Measurements from ENCODE around the gene KDM6B. TPM values are rescaled to one million over a fixed set of nuclear protein-coding genes. Genes with fewer than 3 reads are reported as not detected.
A peak's percentile ranks its signal among the peaks of the same experiment; 100 is the strongest.

Gene KDM6B
- total RNA-seq, 2 donors from 2014 or later, result 12.7 to 30.2 TPM

DNA sequence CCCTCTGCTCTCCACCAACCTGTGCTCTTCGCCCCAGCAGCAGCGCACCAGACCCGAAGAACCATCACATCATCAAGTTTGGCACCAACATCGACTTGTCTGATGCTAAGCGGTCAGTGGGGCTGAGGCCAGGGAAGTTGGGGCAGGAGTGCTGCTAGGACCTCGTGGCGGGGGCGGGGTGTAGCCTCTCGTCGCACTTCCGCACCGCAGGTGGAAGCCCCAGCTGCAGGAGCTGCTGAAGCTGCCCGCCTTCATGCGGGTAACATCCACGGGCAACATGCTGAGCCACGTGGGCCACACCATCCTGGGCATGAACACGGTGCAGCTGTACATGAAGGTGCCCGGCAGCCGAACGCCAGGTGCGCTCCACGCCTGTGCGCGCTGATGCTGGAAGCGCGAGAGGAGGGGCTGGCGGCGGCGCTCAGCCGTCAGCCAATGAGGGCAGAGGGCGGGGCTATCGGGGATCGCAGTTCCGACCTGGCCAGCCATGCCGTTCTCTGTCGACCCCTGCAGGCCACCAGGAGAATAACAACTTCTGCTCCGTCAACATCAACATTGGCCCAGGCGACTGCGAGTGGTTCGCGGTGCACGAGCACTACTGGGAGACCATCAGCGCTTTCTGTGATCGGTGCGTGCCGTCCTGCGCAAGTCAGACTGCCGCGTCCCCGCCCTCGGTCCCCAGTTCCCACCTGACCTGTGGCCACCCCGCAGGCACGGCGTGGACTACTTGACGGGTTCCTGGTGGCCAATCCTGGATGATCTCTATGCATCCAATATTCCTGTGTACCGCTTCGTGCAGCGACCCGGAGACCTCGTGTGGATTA is 17.6 kb downstream of the KDM6B start:
- peaks cover 17 to 31% of the 10 kb centered on the region in 2 donors for H3K36me3 ChIP-seq
- H3K27ac ChIP-seq, result peak overlapping the region; percentile 27 to 43
- H3K4me1 ChIP-seq (replicated peaks), result peaks cover 5% of the 10 kb centered on the region
- peak; percentile 90 for DNase-seq (ENCODE audit: low spot score)
- intact Hi-C loops (cut with DNase I), result loop anchor here (2.0 kb wide), 2 partner anchors 29 to 109 kb away; no protein-coding TSS in a partner anchor
- no peaks in the 10 kb centered on the region for H3K9me3 ChIP-seq
- no peaks in the 10 kb centered on the region for H3K27me3 ChIP-seq (replicated peaks; ENCODE audit: insufficient read depth)
- TF ChIP-seq, protein P1, sequence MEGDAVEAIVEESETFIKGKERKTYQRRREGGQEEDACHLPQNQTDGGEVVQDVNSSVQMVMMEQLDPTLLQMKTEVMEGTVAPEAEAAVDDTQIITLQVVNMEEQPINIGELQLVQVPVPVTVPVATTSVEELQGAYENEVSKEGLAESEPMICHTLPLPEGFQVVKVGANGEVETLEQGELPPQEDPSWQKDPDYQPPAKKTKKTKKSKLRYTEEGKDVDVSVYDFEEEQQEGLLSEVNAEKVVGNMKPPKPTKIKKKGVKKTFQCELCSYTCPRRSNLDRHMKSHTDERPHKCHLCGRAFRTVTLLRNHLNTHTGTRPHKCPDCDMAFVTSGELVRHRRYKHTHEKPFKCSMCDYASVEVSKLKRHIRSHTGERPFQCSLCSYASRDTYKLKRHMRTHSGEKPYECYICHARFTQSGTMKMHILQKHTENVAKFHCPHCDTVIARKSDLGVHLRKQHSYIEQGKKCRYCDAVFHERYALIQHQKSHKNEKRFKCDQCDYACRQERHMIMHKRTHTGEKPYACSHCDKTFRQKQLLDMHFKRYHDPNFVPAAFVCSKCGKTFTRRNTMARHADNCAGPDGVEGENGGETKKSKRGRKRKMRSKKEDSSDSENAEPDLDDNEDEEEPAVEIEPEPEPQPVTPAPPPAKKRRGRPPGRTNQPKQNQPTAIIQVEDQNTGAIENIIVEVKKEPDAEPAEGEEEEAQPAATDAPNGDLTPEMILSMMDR (IDR thresholded peaks at IDR 0.05), result peak; percentile 95 to 100 (median 99)
- TF ChIP-seq POLR2AphosphoS5 (IDR thresholded peaks at IDR 0.05) (peak; percentile 93), POLR2A (IDR thresholded peaks at IDR 0.05) (no peak)
- no peak overlapping the region for H3K4me3 ChIP-seq
- WGBS, result 19% methylated on average over 60 of the region's 60 CpGs

DNA sequence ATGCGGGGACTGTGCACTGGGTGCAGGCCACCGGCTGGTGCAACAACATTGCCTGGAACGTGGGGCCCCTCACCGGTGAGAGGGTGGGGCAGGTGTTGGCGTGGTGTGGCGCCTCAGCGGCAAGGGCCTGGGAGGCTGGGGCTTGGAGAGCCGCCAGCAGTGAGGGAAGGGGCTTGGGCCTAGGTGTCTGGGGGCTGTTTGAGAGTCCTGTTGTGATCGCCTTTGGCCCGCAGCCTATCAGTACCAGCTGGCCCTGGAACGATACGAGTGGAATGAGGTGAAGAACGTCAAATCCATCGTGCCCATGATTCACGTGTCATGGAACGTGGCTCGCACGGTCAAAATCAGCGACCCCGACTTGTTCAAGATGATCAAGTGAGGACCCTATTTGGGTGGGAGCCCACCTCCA is 18.2 kb downstream of the KDM6B start:
- Histone ChIP-seq H3K4me1 (replicated peaks) (peaks cover 5% of the 10 kb centered on the region), H3K27ac (peak overlapping the region in 1 of 2 donors; percentile 43), H3K27me3 (replicated peaks; ENCODE audit: insufficient read depth) (no peaks in the 10 kb centered on the region), H3K36me3 (peaks cover 11 to 26% of the 10 kb centered on the region in 2 donors), H3K4me3 (no peak overlapping the region), H3K9me3 (no peaks in the 10 kb centered on the region)
- TF ChIP-seq, protein P1 (IDR thresholded peaks at IDR 0.05), result no peak
- TF ChIP-seq POLR2AphosphoS5 (IDR thresholded peaks at IDR 0.05) (no peak), POLR2A (IDR thresholded peaks at IDR 0.05) (no peak)
- 81% methylated on average over 20 of the region's 20 CpGs for WGBS
- no peak for DNase-seq (ENCODE audit: low spot score)
- intact Hi-C loops (cut with DNase I), result loop anchor here (2.0 kb wide), 1 partner anchor 109 kb away; no protein-coding TSS in a partner anchor

DNA sequence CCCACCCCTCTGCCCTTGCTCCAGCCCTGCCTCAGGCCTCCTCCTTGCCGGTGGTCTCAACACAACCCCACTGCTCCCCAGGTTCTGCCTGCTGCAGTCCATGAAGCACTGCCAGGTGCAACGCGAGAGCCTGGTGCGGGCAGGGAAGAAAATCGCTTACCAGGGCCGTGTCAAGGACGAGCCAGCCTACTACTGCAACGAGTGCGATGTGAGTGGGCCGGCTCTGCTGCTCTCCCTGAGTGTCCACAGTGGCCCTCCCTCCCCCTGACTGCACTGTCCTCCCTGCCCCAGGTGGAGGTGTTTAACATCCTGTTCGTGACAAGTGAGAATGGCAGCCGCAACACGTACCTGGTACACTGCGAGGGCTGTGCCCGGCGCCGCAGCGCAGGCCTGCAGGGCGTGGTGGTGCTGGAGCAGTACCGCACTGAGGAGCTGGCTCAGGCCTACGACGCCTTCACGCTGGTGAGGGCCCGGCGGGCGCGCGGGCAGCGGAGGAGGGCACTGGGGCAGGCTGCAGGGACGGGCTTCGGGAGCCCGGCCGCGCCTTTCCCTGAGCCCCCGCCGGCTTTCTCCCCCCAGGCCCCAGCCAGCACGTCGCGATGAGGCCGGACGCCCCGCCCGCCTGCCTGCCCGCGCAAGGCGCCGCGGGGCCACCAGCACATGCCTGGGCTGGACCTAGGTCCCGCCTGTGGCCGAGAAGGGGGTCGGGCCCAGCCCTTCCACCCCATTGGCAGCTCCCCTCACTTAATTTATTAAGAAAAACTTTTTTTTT is 19.1 kb downstream of the KDM6B start:
- H3K4me3 ChIP-seq, result no peak overlapping the region
- peaks cover 5% of the 10 kb centered on the region for H3K4me1 ChIP-seq (replicated peaks)
- no peak overlapping the region for H3K27ac ChIP-seq
- DNase-seq (ENCODE audit: low spot score), result no peak
- H3K36me3 ChIP-seq, result peaks cover 7 to 25% of the 10 kb centered on the region in 2 donors
- no peaks in the 10 kb centered on the region for H3K27me3 ChIP-seq (replicated peaks; ENCODE audit: insufficient read depth)
- TF ChIP-seq POLR2AphosphoS5 (IDR thresholded peaks at IDR 0.05), result no peak
- TF ChIP-seq, protein P1 (IDR thresholded peaks at IDR 0.05), result no peak
- TF ChIP-seq POLR2A (IDR thresholded peaks at IDR 0.05), result no peak
- intact Hi-C loops (cut with DNase I), result loop anchor here (2.0 kb wide), 1 partner anchor 110 kb away; no protein-coding TSS in a partner anchor
- H3K9me3 ChIP-seq, result no peaks in the 10 kb centered on the region
- 72% methylated on average over 51 of the region's 51 CpGs for WGBS

DNA sequence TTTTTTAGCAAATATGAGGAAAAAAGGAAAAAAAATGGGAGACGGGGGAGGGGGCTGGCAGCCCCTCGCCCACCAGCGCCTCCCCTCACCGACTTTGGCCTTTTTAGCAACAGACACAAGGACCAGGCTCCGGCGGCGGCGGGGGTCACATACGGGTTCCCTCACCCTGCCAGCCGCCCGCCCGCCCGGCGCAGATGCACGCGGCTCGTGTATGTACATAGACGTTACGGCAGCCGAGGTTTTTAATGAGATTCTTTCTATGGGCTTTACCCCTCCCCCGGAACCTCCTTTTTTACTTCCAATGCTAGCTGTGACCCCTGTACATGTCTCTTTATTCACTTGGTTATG is 19.6 kb downstream of the KDM6B start:
- peaks cover 4 to 19% of the 10 kb centered on the region in 2 donors for H3K36me3 ChIP-seq
- H3K9me3 ChIP-seq, result no peaks in the 10 kb centered on the region
- no peak overlapping the region for H3K27ac ChIP-seq
- DNase-seq (ENCODE audit: low spot score), result no peak
- intact Hi-C loops (cut with DNase I), result loop anchor here (2.0 kb wide), 1 partner anchor 111 kb away; no protein-coding TSS in a partner anchor
- H3K4me1 ChIP-seq (replicated peaks), result peaks cover 9% of the 10 kb centered on the region
- TF ChIP-seq POLR2AphosphoS5 (IDR thresholded peaks at IDR 0.05), result no peak
- TF ChIP-seq POLR2A (IDR thresholded peaks at IDR 0.05), result no peak
- TF ChIP-seq, protein P1 (IDR thresholded peaks at IDR 0.05), result no peak
- H3K27me3 ChIP-seq (replicated peaks; ENCODE audit: insufficient read depth), result no peaks in the 10 kb centered on the region
- 81% methylated on average over 21 of the region's 21 CpGs for WGBS
- no peak overlapping the region for H3K4me3 ChIP-seq
